ENCODE results near the gene PHF12.

GRCh38 chr17:28940675-28941074 is 10.6 kb downstream of the PHF12 start:
- no peak for TF ChIP-seq NFRKB (IDR thresholded peaks at IDR 0.05)
- TF ChIP-seq ELF4 (IDR thresholded peaks at IDR 0.05): no peak
- no peak for TF ChIP-seq SP1 (IDR thresholded peaks at IDR 0.05)
- no peak for TF ChIP-seq CTBP1 (IDR thresholded peaks at IDR 0.05; ENCODE audit: borderline replicate concordance)
- no peak for TF ChIP-seq PKNOX1 (IDR thresholded peaks at IDR 0.05)
